Colonic mucosa (tissue), 4 donors: ENCODE data around the gene TTLL6. TPM values are rescaled to one million over a fixed set of nuclear protein-coding genes. Genes with fewer than 3 reads are reported as not detected.
A peak's percentile ranks its signal among the peaks of the same experiment; 100 is the strongest.
"Not testable (repeated sequence)": the region's sequence is repeated elsewhere in the genome, so short reads cannot be mapped to it uniquely, and the experiment has no call there.

Source experiments
- DNase-seq: peaks from one replicate; pipeline ENCODE4 v3.0.0-alpha.2; 2020
- H3K27ac ChIP-seq: fragments of 200-600 bp; one replicate; pipeline ENCODE4 v1.8.0; 2021
- H3K27me3 ChIP-seq: fragments of 200-600 bp; one replicate; pipeline ENCODE4 v1.8.0; 2021
- H3K36me3 ChIP-seq: fragments of 200-600 bp; one replicate; pipeline ENCODE4 v1.8.0; 2021
- H3K4me1 ChIP-seq: fragments of 200-600 bp; one replicate; pipeline ENCODE4 v1.8.0; 2021; ENCODE audit warnings: mild to moderate bottlenecking
- H3K4me3 ChIP-seq: fragments of 200-600 bp; one replicate; pipeline ENCODE4 v1.8.0; 2021
- H3K9ac ChIP-seq, 2 donors: one replicate each; pipeline ENCODE4 v1.7.0; 2013; ENCODE audit warnings: control low read depth in 2 of 2, low read depth in 2 of 2, low read length in 2 of 2
- H3K9me3 ChIP-seq: fragments of 200-600 bp; one replicate; pipeline ENCODE4 v1.8.0; 2021
- CTCF ChIP-seq: fragments of 200-600 bp; IDR thresholded peaks from one replicate; pipeline ENCODE4 v1.8.0; 2022; ENCODE audit warnings: antibody characterized with exemption, mild to moderate bottlenecking
- intact Hi-C: fragments of 100-400 bp; cut with DNase I; formaldehyde crosslinking; loops from one replicate; pipeline ENCODE4 v1.14.1; 2022
- total RNA-seq, 2 donors: library from RNA; stranded (reverse); fragmentation: NEBNext Ultra II Directional in 1 of 2; extraction: Animal tissue kit (Norgen Biotek cat#: 25700) in 1 of 2; gene quantifications; one replicate each; pipeline ENCODE4 v1.2.1, GENCODE V29; 2021
- donor health status: healthy.
- donor health status: DM: no; HTN: no; CAD: no.
- donor health status: DM: no; HTN: no; CAD: no.

Gene TTLL6
- total RNA-seq, 2 donors from 2014 or later: 8.2 to 18.7 TPM

- H3K9me3 ChIP-seq: no peaks in the 10 kb centered on the region
- DNase-seq: no peak
- peaks cover 7% of the 10 kb centered on the region for H3K36me3 ChIP-seq
- no peaks in the 10 kb centered on the region for H3K27me3 ChIP-seq
- TF ChIP-seq CTCF: no peak
- peaks cover 35% of the 10 kb centered on the region for H3K4me1 ChIP-seq
- H3K27ac ChIP-seq: peak overlapping the region; percentile 69
- intact Hi-C loops: no loop called here
- no peak overlapping the region for H3K9ac ChIP-seq
- H3K4me3 ChIP-seq: no peak overlapping the region
Observed at GRCh38 chr17:48840441-48840840, 23.4 kb upstream of the TTLL6 start.

GRCh38 chr17:48837458-48837857 is 20.4 kb upstream of the TTLL6 start:
- H3K27ac ChIP-seq, intact Hi-C loops: not testable (repeated sequence)

GRCh38 chr17:48835971-48836370 is 18.9 kb upstream of the TTLL6 start:
- Histone ChIP-seq H3K9me3 (no peaks in the 10 kb centered on the region), H3K9ac (no peak overlapping the region), H3K36me3 (no peaks in the 10 kb centered on the region), H3K4me1 (peaks cover 22% of the 10 kb centered on the region), H3K27me3 (no peaks in the 10 kb centered on the region), H3K4me3 (no peak overlapping the region), H3K27ac (no peak overlapping the region)
- no peak for DNase-seq
- no peak for TF ChIP-seq CTCF
- intact Hi-C loops: no loop called here

More at GRCh38 chr17:48837458-48837857, 20.4 kb upstream of the TTLL6 start:
- not testable (repeated sequence) for H3K9me3 ChIP-seq, H3K36me3 ChIP-seq, H3K27me3 ChIP-seq, H3K9ac ChIP-seq, DNase-seq, H3K4me3 ChIP-seq
- H3K4me1 ChIP-seq: peaks cover 33% of the 10 kb centered on the region

- no peak for DNase-seq
- intact Hi-C loops: no loop called here
- H3K27ac ChIP-seq: no peak overlapping the region
- H3K4me1 ChIP-seq: peaks cover 12% of the 10 kb centered on the region
- no peak overlapping the region for H3K9ac ChIP-seq
- H3K27me3 ChIP-seq: no peaks in the 10 kb centered on the region
- TF ChIP-seq CTCF: no peak
- no peaks in the 10 kb centered on the region for H3K36me3 ChIP-seq
- H3K4me3 ChIP-seq: no peak overlapping the region
- H3K9me3 ChIP-seq: no peaks in the 10 kb centered on the region
Observed at GRCh38 chr17:48834973-48835372, 17.9 kb upstream of the TTLL6 start.

GRCh38 chr17:48831549-48831883 is 14.5 kb upstream of the TTLL6 start:
- H3K9me3 ChIP-seq: no peaks in the 10 kb centered on the region
- peak overlapping the region; percentile 97 for H3K27ac ChIP-seq
- no peaks in the 10 kb centered on the region for H3K27me3 ChIP-seq
- H3K36me3 ChIP-seq: no peaks in the 10 kb centered on the region
- DNase-seq: no peak
- H3K4me1 ChIP-seq: no peaks in the 10 kb centered on the region
- TF ChIP-seq CTCF: no peak
- H3K4me3 ChIP-seq: peak overlapping the region; percentile 95
- peak overlapping the region; percentile 96 to 99 for H3K9ac ChIP-seq
- intact Hi-C loops: no loop called here

GRCh38 chr17:48830840-48831548 is 14.0 kb upstream of the TTLL6 start, which contains the start of gene CALCOCO2:
Gene CALCOCO2, plus strand, starts transcription at chr17:48831035. Its CDS starts 10,673 bp downstream, at chr17:48841708.
- Histone ChIP-seq H3K27me3 (no peaks in the 10 kb centered on the region), H3K36me3 (no peaks in the 10 kb centered on the region), H3K4me3 (peak within 1 kb of the TSS; percentile 95), H3K9ac (peak within 1 kb of the TSS; percentile 96 to 99), H3K4me1 (no peaks in the 10 kb centered on the region), H3K27ac (peak within 1 kb of the TSS; percentile 97), H3K9me3 (no peaks in the 10 kb centered on the region)
- no peak for TF ChIP-seq CTCF
- peak; percentile 97 for DNase-seq
- intact Hi-C loops: no loop called here
